HepG2 (cell line): Measurements from ENCODE around the gene NAP1L4. TPM values are rescaled to one million over a fixed set of nuclear protein-coding genes. Genes with fewer than 3 reads are reported as not detected.
A peak's percentile ranks its signal among the peaks of the same experiment; 100 is the strongest.

Experiments
- ATAC-seq: fragments of 200-7000 bp; cut with Tn5 transposase; 3 replicates; pipeline ENCODE4 v1.9.1; 2020; ENCODE audit warnings: mild to moderate bottlenecking, moderate library complexity
- BruUV-seq: library from RNA; stranded (reverse); fragments of 400-500 nt; replicated peaks from 2 replicates; lab custom pipeline; 2021; lab: Mats Ljungman, UMichigan
- CTCF ChIA-PET: fragments of 300-600 bp; formaldehyde crosslinking; extraction: SDS; loops from one replicate; lab custom pipeline; 2021; ENCODE audit warnings: low total read pairs, inconsistent platforms, low intra/inter-chr PET ratio; lab: Yijun Ruan, JAX
- POLR2A ChIA-PET: fragments of 350-600 bp; sonication (Branson Sonifier 250); formaldehyde crosslinking; loops from one replicate; lab custom pipeline; 2020; ENCODE audit warnings: antibody characterized with exemption, inconsistent platforms; lab: Yijun Ruan, JAX
- DNase-seq: peaks from one replicate; pipeline ENCODE4 v3.0.0-alpha.2; 2015; ENCODE audit warnings: low spot score
- FAIRE-seq: peaks from 3 replicates; lab custom pipeline; 2011; peaks lifted over from hg19 to GRCh38; lab: Jason Lieb, UNC
- H2AFZ ChIP-seq: one replicate; pipeline ENCODE4 v1.6.1; 2011; ENCODE audit warnings: low read length, inconsistent platforms
- H3K27ac ChIP-seq: fragments of 300-600 bp; 3 replicates; pipeline ENCODE4 v1.8.0; 2011; ENCODE audit warnings: mixed run types, mild to moderate bottlenecking, mixed read lengths, low read length, inconsistent platforms; ENCODE audit not compliant: insufficient read depth; ENCODE audit errors: extremely low read length
- H3K27me3 ChIP-seq, 2 experiments: fragments of 200-600 bp in 1 of 2; 2 replicates in 1 of 2; 3 replicates in 1 of 2; pipeline versions ENCODE4 v1.6.0 to v1.8.0; 2011; ENCODE audit warnings: low read length in 2 of 2, mild to moderate bottlenecking in 2 of 2, moderate library complexity in 2 of 2, inconsistent platforms in 1 of 2; ENCODE audit not compliant: insufficient read depth in 2 of 2, control insufficient read depth in 1 of 2
- H3K36me3 ChIP-seq, 2 experiments: fragments of 200-600 bp in 1 of 2; replicated peaks in 1 of 2; 2 replicates in 1 of 2; 3 replicates in 1 of 2; pipeline versions ENCODE4 v1.5.1 to v1.8.0; 2011; ENCODE audit warnings: low read length in 2 of 2, inconsistent platforms in 1 of 2; ENCODE audit not compliant: insufficient read depth in 2 of 2, control insufficient read depth in 1 of 2
- H3K4me1 ChIP-seq: 2 replicates; pipeline ENCODE4 v1.5.1; 2012; ENCODE audit warnings: low read length, inconsistent platforms; ENCODE audit not compliant: insufficient read depth
- H3K4me2 ChIP-seq: 2 replicates; pipeline ENCODE4 v1.6.0; 2011; ENCODE audit warnings: low read depth, low read length, inconsistent platforms
- H3K4me3 ChIP-seq, 3 experiments: fragments of 200-600 bp in 1 of 3; sonication (generic), shearing (Covaris generic) in 1 of 3; replicated peaks in 1 of 3; 2 replicates each; pipeline ENCODE4 v1.5.1; 2011 to 2016; ENCODE audit warnings: low read length in 3 of 3, inconsistent platforms in 2 of 3, low read depth in 2 of 3, mild to moderate bottlenecking in 2 of 3, control low read depth in 1 of 3, mixed read lengths in 1 of 3; ENCODE audit not compliant: insufficient read depth in 1 of 3
- H3K79me2 ChIP-seq: one replicate; pipeline ENCODE4 v1.6.1; 2011; ENCODE audit warnings: low read length, inconsistent platforms; ENCODE audit not compliant: insufficient read depth
- H3K9ac ChIP-seq: 2 replicates; pipeline ENCODE4 v1.6.0; 2011; ENCODE audit warnings: mild to moderate bottlenecking, low read depth, low read length, inconsistent platforms; ENCODE audit not compliant: insufficient read depth
- H3K9me3 ChIP-seq: 2 replicates; pipeline ENCODE4 v1.5.1; 2012; ENCODE audit warnings: mild to moderate bottlenecking, low read length
- H4K20me1 ChIP-seq: 2 replicates; pipeline ENCODE4 v1.6.0; 2011; ENCODE audit warnings: inconsistent platforms, mild to moderate bottlenecking, low read length, moderate library complexity; ENCODE audit not compliant: insufficient read depth
- AGO2 ChIP-seq: fragments of 200-400 bp; formaldehyde crosslinking; optimal IDR thresholded peaks from 2 replicates; pipeline ENCODE3; 2017; ENCODE audit warnings: mild to moderate bottlenecking, low read depth, low read length, moderate library complexity
- MXD1 ChIP-seq: sonication (generic); formaldehyde crosslinking; IDR thresholded peaks from 2 replicates; pipeline ENCODE4 v1.4.0; 2020; ENCODE audit warnings: mild to moderate bottlenecking, missing genetic modification reagents
- RBFOX2 ChIP-seq: fragments of 200-400 bp; formaldehyde crosslinking; IDR thresholded peaks from 2 replicates; pipeline ENCODE4 v1.6.1; 2017; ENCODE audit warnings: low read depth, mild to moderate bottlenecking, low read length
- SOX13 ChIP-seq, 3 experiments: fragments of 450-650 bp in 1 of 3; sonication (generic) in 1 of 3; formaldehyde crosslinking in 1 of 3; IDR thresholded peaks in 2 of 3; conservative IDR thresholded peaks in 1 of 3; 2 replicates each; pipeline versions ENCODE4 v1.5.0 to v1.6.1; 2016 to 2020; ENCODE audit warnings: antibody characterized with exemption in 1 of 3, mild to moderate bottlenecking in 1 of 3, missing compliant biosample characterization in 1 of 3, missing genetic modification reagents in 1 of 3, moderate library complexity in 1 of 3
- ZBTB49 ChIP-seq: sonication (generic); formaldehyde crosslinking; IDR thresholded peaks from 2 replicates; pipeline ENCODE4 v1.4.0; 2020; ENCODE audit warnings: missing genetic modification reagents, borderline replicate concordance
- ZNF839 ChIP-seq: sonication (generic); formaldehyde crosslinking; IDR thresholded peaks from 2 replicates; pipeline ENCODE4 v1.4.0; 2020; ENCODE audit warnings: missing genetic modification reagents, mild to moderate bottlenecking, borderline replicate concordance
- WGBS: methylation state at CpG from one replicate; pipeline ENCODE4 v1.1.6; 2017; ENCODE audit warnings: low lambda C conversion rate; 5-methylcytosine and 5-hydroxymethylcytosine counted together
- in situ Hi-C: cut with HindIII; loops from 2 replicates; pipeline ENCODE4 v1.10.0; 2017; ENCODE audit warnings: low pct_unique_long_range_greater_than_20kb; ENCODE audit not compliant: extremely low pct_ligation_motif_present
- intact Hi-C: fragments of 100-400 bp; cut with micrococcal nuclease; formaldehyde crosslinking; loops from one replicate; pipeline ENCODE4 v1.10.0; 2022; ENCODE audit not compliant: unreplicated experiment
- polyA plus RNA-seq, 8 experiments: library from polyadenylated mRNA; depleted of rRNA in 3 of 8; stranded (reverse) in 7 of 8; unstranded in 1 of 8; fragments of >200 nt; fragmentation: Illumina TruSeq in 4 of 8; extraction: Trizol in 4 of 8; gene quantifications; 2 replicates each; pipeline versions ENCODE4 v1.2.1 to v1.2.3, GENCODE V29; 2011 to 2016; ENCODE audit warnings: low read depth in 4 of 8, missing spikeins in 1 of 8, mixed read lengths in 1 of 8; ENCODE audit not compliant: insufficient read depth in 1 of 8
- total RNA-seq, 5 experiments: library from RNA; depleted of rRNA; stranded (reverse); fragments of >200 nt; fragmentation: Illumina TruSeq; extraction: Trizol; gene quantifications; 2 replicates each; pipeline ENCODE4 v1.2.3, GENCODE V29; 2016; ENCODE audit warnings: low read depth in 1 of 5

Gene NAP1L4
- total and polyA plus RNA-seq, 2 of the 13 experiments (the other 11 are each of a cell fraction or from before 2014, with no cell fraction given) = 64.0 to 186 TPM

DNA sequence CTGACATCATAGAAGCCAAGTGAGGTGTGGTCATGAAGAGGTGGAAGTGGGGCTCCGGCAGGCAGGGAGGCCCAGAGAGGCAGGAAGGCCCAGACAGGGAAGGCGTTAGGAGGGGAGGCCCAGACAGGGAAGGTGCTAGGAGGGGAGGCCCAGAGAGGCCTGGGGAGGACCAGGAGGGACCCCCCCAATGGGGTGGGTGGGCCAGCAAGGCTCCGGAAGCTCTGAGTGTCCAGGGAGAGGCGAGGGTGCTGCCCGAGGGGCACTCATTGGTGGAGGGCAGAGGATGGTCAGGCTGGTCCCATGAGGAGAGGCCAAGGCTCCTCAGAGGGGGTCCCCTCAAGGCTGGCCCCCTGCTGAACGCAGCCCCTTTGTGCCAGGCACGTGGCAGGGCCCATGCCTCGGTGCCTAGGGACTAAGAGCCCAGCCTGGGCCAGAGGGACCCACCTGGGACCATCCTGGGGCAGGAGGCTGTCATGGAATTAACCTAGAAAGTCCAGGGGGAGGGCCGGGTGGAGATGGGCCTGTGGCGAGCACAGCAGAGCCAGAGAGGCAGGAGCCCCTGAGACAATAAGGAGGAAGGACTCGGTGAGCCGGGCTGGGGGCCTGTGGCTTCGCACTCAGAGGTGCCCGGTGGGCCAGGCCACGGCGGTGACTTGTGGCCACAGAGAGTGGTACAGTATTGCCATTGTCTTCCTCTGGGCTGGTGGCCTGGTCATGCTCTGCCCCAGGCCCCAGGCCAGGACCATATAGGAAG lies 75.1 kb downstream of the NAP1L4 start:
- TF ChIP-seq ZBTB49 (no peak), AGO2 (peak; percentile 21), SOX13 (IDR thresholded peaks at IDR 0.05) (no peak), SOX13 (CRISPR knock-in tag; conservative IDR thresholded peaks at IDR 0.05 in 1 of 2, IDR thresholded peaks at IDR 0.05 in 1 of 2) (no peak), MXD1 (CRISPR knock-in tag) (no peak), RBFOX2 (0 out of 2 replicates have a peak, but pooled peaks have one; percentile 21), ZNF839 (CRISPR knock-in tag) (no peak)
- no peak overlapping the region for H2AFZ ChIP-seq
- CTCF ChIA-PET = no interaction called here
- intact Hi-C loops = no loop called here
- H3K27me3 ChIP-seq = no peaks in the 10 kb centered on the region
- 94% methylated on average over 5 of the region's 16 CpGs for WGBS
- FAIRE-seq (no peak), DNase-seq (no peak), ATAC-seq (no peak)
- no peaks in the 10 kb centered on the region for H3K79me2 ChIP-seq
- H3K4me1 ChIP-seq = peaks cover 10% of the 10 kb centered on the region
- in situ Hi-C loops = no loop called here
- BruUV-seq = no TSS peak
- no peaks in the 10 kb centered on the region for H3K36me3 ChIP-seq
- H3K4me2 ChIP-seq = no peak overlapping the region
- no peak overlapping the region for H3K27ac ChIP-seq
- no peak overlapping the region for H3K4me3 ChIP-seq
- POLR2A ChIA-PET = no interaction called here
- no peak overlapping the region for H3K9ac ChIP-seq
- no peaks in the 10 kb centered on the region for H3K9me3 ChIP-seq
- no peaks in the 10 kb centered on the region for H4K20me1 ChIP-seq
